HepG2 (cell line): ENCODE data around the gene NDUFB10. TPM values are rescaled to one million over a fixed set of nuclear protein-coding genes. Genes with fewer than 3 reads are reported as not detected.
A peak's percentile ranks its signal among the peaks of the same experiment; 100 is the strongest.

Experiments
- EZH2 ChIP-seq: conservative IDR thresholded peaks from 2 replicates; pipeline ENCODE4 v1.6.1; 2012; ENCODE audit warnings: mild to moderate bottlenecking, low read depth, low read length, moderate library complexity
- KDM6A ChIP-seq: IDR thresholded peaks from 2 replicates; pipeline ENCODE4 v1.6.1; 2016; ENCODE audit warnings: low read depth
- KMT2B ChIP-seq: IDR thresholded peaks from 2 replicates; pipeline ENCODE4 v1.6.1; 2016; ENCODE audit warnings: missing genetic modification reagents, missing compliant biosample characterization
- MAF1 ChIP-seq: sonication (generic); formaldehyde crosslinking; IDR thresholded peaks from 2 replicates; pipeline ENCODE4 v1.5.0; 2020; ENCODE audit warnings: missing genetic modification reagents, borderline replicate concordance
- NFAT5 ChIP-seq: sonication (generic); formaldehyde crosslinking; IDR thresholded peaks from 2 replicates; pipeline ENCODE4 v1.4.0; 2020; ENCODE audit warnings: missing genetic modification reagents
- NR0B2 ChIP-seq: sonication (generic); formaldehyde crosslinking; IDR thresholded peaks from 2 replicates; pipeline ENCODE4 v1.4.0; 2020; ENCODE audit warnings: mild to moderate bottlenecking, missing genetic modification reagents
- RELA ChIP-seq: sonication (generic); formaldehyde crosslinking; IDR thresholded peaks from 2 replicates; pipeline ENCODE4 v1.4.0; 2020; ENCODE audit warnings: missing genetic modification reagents
- SMAD1 ChIP-seq: sonication (generic); formaldehyde crosslinking; IDR thresholded peaks from 2 replicates; pipeline ENCODE4 v1.4.0; 2020; ENCODE audit warnings: missing genetic modification reagents, low read depth, mild to moderate bottlenecking, borderline replicate concordance
- TCF12 ChIP-seq, 2 experiments: fragments of 450-650 bp in 1 of 2; sonication (generic) in 1 of 2; formaldehyde crosslinking in 1 of 2; IDR thresholded peaks; 2 replicates each; pipeline versions ENCODE4 v1.6.1 to v1.8.0; 2017 to 2022; ENCODE audit warnings: antibody characterized with exemption in 1 of 2, mild to moderate bottlenecking in 1 of 2, missing genetic modification reagents in 1 of 2, moderate library complexity in 1 of 2
- TFE3 ChIP-seq: IDR thresholded peaks from 2 replicates; pipeline ENCODE4 v1.6.1; 2016
- TMF1 ChIP-seq: sonication (generic); formaldehyde crosslinking; IDR thresholded peaks from 2 replicates; pipeline ENCODE4 v1.8.1; 2022; ENCODE audit warnings: low read depth, missing genetic modification reagents
- YEATS2 ChIP-seq: sonication (generic); formaldehyde crosslinking; IDR thresholded peaks from 2 replicates; pipeline ENCODE4 v1.4.0; 2020; ENCODE audit warnings: missing genetic modification reagents, borderline replicate concordance
- YY1 ChIP-seq: IDR thresholded peaks from 2 replicates; pipeline ENCODE4 v1.6.1; 2011; ENCODE audit warnings: low read length, low read depth, moderate library complexity, mild to moderate bottlenecking; ENCODE audit not compliant: insufficient read depth, insufficient replicate concordance
- ZIK1 ChIP-seq: sonication (generic); formaldehyde crosslinking; IDR thresholded peaks from 2 replicates; pipeline ENCODE4 v1.5.0; 2020; ENCODE audit warnings: mild to moderate bottlenecking, low read depth, missing genetic modification reagents, borderline replicate concordance
- ZNF225 ChIP-seq: sonication (generic); formaldehyde crosslinking; IDR thresholded peaks from 2 replicates; pipeline ENCODE4 v1.4.0; 2020; ENCODE audit warnings: mild to moderate bottlenecking, missing genetic modification reagents
- ZNF335 ChIP-seq: sonication (generic); formaldehyde crosslinking; IDR thresholded peaks from 2 replicates; pipeline ENCODE4 v1.4.0; 2020; ENCODE audit warnings: missing genetic modification reagents
- ZNF362 ChIP-seq: sonication (generic); formaldehyde crosslinking; IDR thresholded peaks from 2 replicates; pipeline ENCODE4 v1.4.0; 2020; ENCODE audit warnings: missing genetic modification reagents, mild to moderate bottlenecking, borderline replicate concordance
- ZNF382 ChIP-seq: sonication (generic); formaldehyde crosslinking; IDR thresholded peaks from 2 replicates; pipeline ENCODE4 v1.5.0; 2020; ENCODE audit warnings: missing genetic modification reagents, mild to moderate bottlenecking, borderline replicate concordance
- ZNF414 ChIP-seq: sonication (generic); formaldehyde crosslinking; IDR thresholded peaks from 2 replicates; pipeline ENCODE4 v1.5.0; 2020; ENCODE audit warnings: missing genetic modification reagents
- ZZZ3 ChIP-seq: sonication (generic); formaldehyde crosslinking; IDR thresholded peaks from 2 replicates; pipeline ENCODE4 v1.4.0; 2020; ENCODE audit warnings: missing genetic modification reagents, mild to moderate bottlenecking, borderline replicate concordance
- polyA plus RNA-seq, 8 experiments: library from polyadenylated mRNA; depleted of rRNA in 3 of 8; stranded (reverse) in 7 of 8; unstranded in 1 of 8; fragments of >200 nt; fragmentation: Illumina TruSeq in 4 of 8; extraction: Trizol in 4 of 8; gene quantifications; 2 replicates each; pipeline versions ENCODE4 v1.2.1 to v1.2.3, GENCODE V29; 2011 to 2016; ENCODE audit warnings: low read depth in 4 of 8, missing spikeins in 1 of 8, mixed read lengths in 1 of 8; ENCODE audit not compliant: insufficient read depth in 1 of 8
- total RNA-seq, 5 experiments: library from RNA; depleted of rRNA; stranded (reverse); fragments of >200 nt; fragmentation: Illumina TruSeq; extraction: Trizol; gene quantifications; 2 replicates each; pipeline ENCODE4 v1.2.3, GENCODE V29; 2016; ENCODE audit warnings: low read depth in 1 of 5

NDUFB10 gene
- total and polyA plus RNA-seq, 2 of the 13 experiments (the other 11 are each of a cell fraction or from before 2014, with no cell fraction given): 68.6 to 157 TPM

- TF ChIP-seq ZNF362 (CRISPR knock-in tag) (no peak), TMF1 (CRISPR knock-in tag) (peak; percentile 97), YY1 (peak; percentile 74), YEATS2 (no peak), ZNF225 (CRISPR knock-in tag) (no peak), ZIK1 (CRISPR knock-in tag) (peak; percentile 94), MAF1 (CRISPR knock-in tag) (no peak), TCF12 (IDR thresholded peaks at IDR 0.05) (no peak), TCF12 (CRISPR knock-in tag; IDR thresholded peaks at IDR 0.05) (no peak), SMAD1 (CRISPR knock-in tag) (0 out of 2 replicates have a peak, but pooled peaks have one; percentile 55), ZZZ3 (CRISPR knock-in tag) (no peak), NFAT5 (CRISPR knock-in tag) (peak; percentile 94), NR0B2 (CRISPR knock-in tag) (peak; percentile 79; the same call in 1 of the 2 replicates), TFE3 (no peak), ZNF382 (CRISPR knock-in tag) (no peak), KMT2B (CRISPR knock-in tag) (no peak), ZNF414 (CRISPR knock-in tag) (no peak), RELA (CRISPR knock-in tag) (peak; percentile 93; the same call in 1 of the 2 replicates), KDM6A (CRISPR knock-in tag) (no peak), ZNF335 (CRISPR knock-in tag) (no peak), EZH2 (no peak)
These were observed 29.6 kb upstream of the NDUFB10 start (continued) for GRCh38 chr16:1929578-1930337.
